Measurements from ENCODE around the gene IL1F10. TPM values are rescaled to one million over a fixed set of nuclear protein-coding genes. Genes with fewer than 3 reads are reported as not detected.

IL1F10 gene
- total RNA-seq, 4 donors from 2014 or later = 0.80 to 23.2 (median 18.3) TPM

DNA sequence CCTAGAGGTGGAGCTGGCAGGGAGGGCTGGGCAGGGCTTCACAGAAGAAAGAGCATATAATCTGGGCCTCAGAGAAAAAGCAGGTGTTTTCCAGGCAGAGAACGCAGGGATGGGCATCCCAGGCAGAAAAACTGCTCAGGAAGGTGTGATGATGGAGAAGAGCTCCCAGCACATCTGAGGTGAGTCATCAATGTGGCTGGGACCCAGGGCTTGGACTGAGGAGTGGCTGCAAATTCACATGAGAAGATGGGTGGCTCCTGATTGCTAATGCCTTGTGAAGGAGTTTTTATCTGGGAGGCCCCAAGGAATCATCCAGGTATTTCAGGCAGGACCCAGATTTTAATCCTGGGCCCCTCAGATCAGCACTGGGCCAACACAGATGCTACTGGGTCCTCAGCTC lies 10.2 kb downstream of the IL1F10 start:
- peaks cover 17% of the 10 kb centered on the region for H3K4me1 ChIP-seq
- no peaks in the 10 kb centered on the region for H3K27me3 ChIP-seq
- H3K27ac ChIP-seq = peak overlapping the region; percentile 20
- TF ChIP-seq, protein P1, sequence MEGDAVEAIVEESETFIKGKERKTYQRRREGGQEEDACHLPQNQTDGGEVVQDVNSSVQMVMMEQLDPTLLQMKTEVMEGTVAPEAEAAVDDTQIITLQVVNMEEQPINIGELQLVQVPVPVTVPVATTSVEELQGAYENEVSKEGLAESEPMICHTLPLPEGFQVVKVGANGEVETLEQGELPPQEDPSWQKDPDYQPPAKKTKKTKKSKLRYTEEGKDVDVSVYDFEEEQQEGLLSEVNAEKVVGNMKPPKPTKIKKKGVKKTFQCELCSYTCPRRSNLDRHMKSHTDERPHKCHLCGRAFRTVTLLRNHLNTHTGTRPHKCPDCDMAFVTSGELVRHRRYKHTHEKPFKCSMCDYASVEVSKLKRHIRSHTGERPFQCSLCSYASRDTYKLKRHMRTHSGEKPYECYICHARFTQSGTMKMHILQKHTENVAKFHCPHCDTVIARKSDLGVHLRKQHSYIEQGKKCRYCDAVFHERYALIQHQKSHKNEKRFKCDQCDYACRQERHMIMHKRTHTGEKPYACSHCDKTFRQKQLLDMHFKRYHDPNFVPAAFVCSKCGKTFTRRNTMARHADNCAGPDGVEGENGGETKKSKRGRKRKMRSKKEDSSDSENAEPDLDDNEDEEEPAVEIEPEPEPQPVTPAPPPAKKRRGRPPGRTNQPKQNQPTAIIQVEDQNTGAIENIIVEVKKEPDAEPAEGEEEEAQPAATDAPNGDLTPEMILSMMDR (IDR thresholded peaks at IDR 0.05) = no peak
- TF ChIP-seq EP300 (IDR thresholded peaks at IDR 0.05) = no peak
- no peak for TF ChIP-seq POLR2A (IDR thresholded peaks at IDR 0.05)
- TF ChIP-seq POLR2AphosphoS5 (IDR thresholded peaks at IDR 0.05) = no peak
- 23% methylated on average over 1 of the region's 1 CpG for WGBS
- H3K36me3 ChIP-seq = no peaks in the 10 kb centered on the region
- no peaks in the 10 kb centered on the region for H3K9me3 ChIP-seq
- H3K4me3 ChIP-seq = no peak overlapping the region
- DNase-seq (ENCODE audit: low spot score in 2 of 2) = no peak

DNA sequence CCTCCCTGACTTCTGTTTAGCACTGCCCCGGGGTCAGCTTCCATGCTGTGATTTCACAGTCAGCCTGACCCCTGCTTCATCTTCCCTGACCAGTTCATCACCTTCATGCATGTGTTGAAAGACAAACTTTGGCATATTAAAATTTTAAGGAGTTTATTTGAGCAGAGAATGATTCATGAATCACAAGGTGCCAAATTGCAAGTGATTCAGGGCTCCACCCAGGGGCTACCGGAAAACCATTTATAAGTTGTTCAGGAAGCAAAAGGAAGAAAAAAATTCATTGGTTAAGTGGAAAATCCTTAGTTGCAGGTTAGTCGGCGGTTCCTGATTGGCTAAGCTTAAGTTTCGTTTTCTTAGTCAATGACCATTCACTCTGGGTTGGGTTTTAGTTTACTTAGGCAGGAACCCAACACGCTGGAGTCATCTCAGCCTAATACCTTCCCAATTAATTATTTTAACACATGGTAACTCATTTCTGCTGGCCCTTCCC lies 10.6 kb downstream of the IL1F10 start:
- TF ChIP-seq EP300 (IDR thresholded peaks at IDR 0.05) (no peak), POLR2A (IDR thresholded peaks at IDR 0.05) (no peak), POLR2AphosphoS5 (IDR thresholded peaks at IDR 0.05) (no peak)
- TF ChIP-seq, protein P1 (IDR thresholded peaks at IDR 0.05) = no peak
- DNase-seq (ENCODE audit: low spot score in 2 of 2) = no peak
- Histone ChIP-seq H3K4me1 (peaks cover 17% of the 10 kb centered on the region), H3K27me3 (no peaks in the 10 kb centered on the region), H3K4me3 (no peak overlapping the region), H3K27ac (peak overlapping the region; percentile 20), H3K9me3 (no peaks in the 10 kb centered on the region), H3K36me3 (no peaks in the 10 kb centered on the region)
- 35% methylated on average over 6 of the region's 6 CpGs for WGBS

DNA sequence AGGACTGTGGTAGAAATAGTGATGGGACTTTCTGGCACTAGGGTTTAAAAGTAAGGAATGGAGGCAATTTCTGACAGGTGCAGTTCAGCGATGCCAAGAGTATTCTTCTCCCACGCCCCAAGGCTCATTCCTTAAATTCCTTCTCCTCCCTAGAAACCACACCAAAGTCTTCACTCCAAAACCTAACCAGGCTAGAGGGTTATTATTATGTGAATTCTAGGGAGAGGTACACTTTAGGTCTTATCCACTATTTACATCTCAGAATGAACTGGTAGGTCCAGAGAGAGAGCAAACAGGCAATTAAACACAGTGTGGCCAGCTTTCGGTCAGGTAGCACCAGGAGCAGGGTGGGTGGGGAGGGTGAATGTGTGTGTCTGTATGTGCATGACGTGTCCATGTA lies 11.4 kb downstream of the IL1F10 start:
- no peak for DNase-seq (ENCODE audit: low spot score in 2 of 2)
- Histone ChIP-seq H3K4me3 (no peak overlapping the region), H3K4me1 (peaks cover 17% of the 10 kb centered on the region), H3K27me3 (no peaks in the 10 kb centered on the region), H3K36me3 (no peaks in the 10 kb centered on the region), H3K9me3 (no peaks in the 10 kb centered on the region), H3K27ac (peak overlapping the region; percentile 20)
- WGBS = 52% methylated on average over 4 of the region's 4 CpGs
- TF ChIP-seq EP300 (IDR thresholded peaks at IDR 0.05) (no peak), POLR2A (IDR thresholded peaks at IDR 0.05) (no peak), POLR2AphosphoS5 (IDR thresholded peaks at IDR 0.05) (no peak)
- TF ChIP-seq, protein P1 (IDR thresholded peaks at IDR 0.05) = no peak

DNA sequence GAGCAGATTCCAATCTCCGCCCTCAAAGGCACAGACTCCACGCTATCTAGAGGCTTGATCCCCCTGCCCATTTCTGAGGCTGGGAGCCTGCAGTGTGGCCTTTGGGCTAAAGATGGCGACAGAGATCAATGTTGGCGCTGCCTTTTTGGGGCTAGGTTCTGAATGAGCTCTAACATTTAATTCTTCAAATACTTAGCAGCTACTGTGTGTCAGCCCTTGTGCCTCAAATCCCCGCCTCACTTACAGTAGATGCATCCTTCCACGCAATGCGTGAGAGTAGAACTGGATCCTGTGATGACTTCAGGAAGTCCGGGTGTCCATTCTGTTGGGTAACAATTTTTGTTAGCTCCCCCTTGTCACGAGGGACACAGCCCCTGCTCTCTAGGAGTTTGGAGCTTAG lies 12.4 kb downstream of the IL1F10 start:
- 36% methylated on average over 7 of the region's 9 CpGs for WGBS
- Histone ChIP-seq H3K27ac (no peak overlapping the region), H3K4me3 (no peak overlapping the region), H3K27me3 (no peaks in the 10 kb centered on the region), H3K36me3 (no peaks in the 10 kb centered on the region), H3K4me1 (peaks cover 22% of the 10 kb centered on the region), H3K9me3 (no peaks in the 10 kb centered on the region)
- TF ChIP-seq EP300 (IDR thresholded peaks at IDR 0.05) = no peak
- TF ChIP-seq, protein P1 (IDR thresholded peaks at IDR 0.05) = peak; percentile 41 to 62
- DNase-seq (ENCODE audit: low spot score in 2 of 2) = no peak

DNA sequence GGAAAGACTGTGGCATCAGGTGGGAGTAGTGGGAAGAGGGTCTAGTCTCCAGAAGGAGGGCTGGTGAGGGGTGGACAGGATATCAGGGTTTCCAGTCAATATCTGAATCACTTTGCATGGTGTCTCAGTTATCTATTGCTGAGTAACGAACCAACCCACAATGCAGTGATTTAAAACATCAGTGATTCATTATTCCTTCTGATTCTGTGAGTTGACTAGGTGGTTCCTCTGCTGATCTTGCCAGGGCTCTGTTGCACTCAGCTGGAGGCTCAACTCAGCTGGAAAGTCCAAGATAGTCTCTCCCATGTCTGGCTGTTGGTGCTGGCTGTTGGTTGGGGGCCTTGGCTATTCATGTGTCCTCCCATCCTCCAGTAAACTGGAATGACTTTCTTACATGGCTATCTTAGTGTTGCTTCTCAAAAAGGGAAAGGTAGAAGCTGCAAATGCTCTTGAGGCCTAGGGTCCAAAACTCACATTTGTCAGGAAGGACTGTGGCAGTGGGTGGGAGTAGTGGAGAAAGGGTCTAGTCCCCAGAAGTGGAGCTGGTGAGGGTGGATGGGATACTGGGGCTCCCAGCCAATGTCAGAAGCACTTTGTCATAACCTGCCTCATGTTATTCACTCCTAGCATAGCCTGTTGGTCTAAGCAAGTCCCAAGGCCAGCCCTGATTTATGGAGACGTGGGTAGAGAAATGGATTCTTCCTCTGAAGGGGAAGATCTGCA lies 13.9 kb downstream of the IL1F10 start:
- H3K27ac ChIP-seq = no peak overlapping the region
- H3K4me3 ChIP-seq = no peak overlapping the region
- no peaks in the 10 kb centered on the region for H3K9me3 ChIP-seq
- no peaks in the 10 kb centered on the region for H3K36me3 ChIP-seq
- H3K4me1 ChIP-seq = peaks cover 22% of the 10 kb centered on the region
- no peak for TF ChIP-seq EP300 (IDR thresholded peaks at IDR 0.05)
- TF ChIP-seq, protein P1 (IDR thresholded peaks at IDR 0.05) = no peak
- TF ChIP-seq POLR2AphosphoS5 (IDR thresholded peaks at IDR 0.05) = no peak
- no peak for TF ChIP-seq POLR2A (IDR thresholded peaks at IDR 0.05)
- WGBS = 68% methylated on average over 2 of the region's 2 CpGs
- H3K27me3 ChIP-seq = no peaks in the 10 kb centered on the region
- DNase-seq (ENCODE audit: low spot score in 2 of 2) = no peak

Measured in suprapubic skin (tissue), 4 donors.